Liver (tissue), 9 donors: ENCODE data around the gene SPATA2L. TPM values are rescaled to one million over a fixed set of nuclear protein-coding genes. Genes with fewer than 3 reads are reported as not detected.

Source experiments
- DNase-seq: peaks from one replicate; pipeline ENCODE4 v3.0.0-alpha.2; 2017; ENCODE audit warnings: low spot score
- H3K27ac ChIP-seq, 2 donors: one replicate each; pipeline ENCODE4 v1.7.0; 2013; ENCODE audit warnings: inconsistent platforms in 2 of 2, low read length in 2 of 2, control low read depth in 1 of 2, low read depth in 1 of 2, mild to moderate bottlenecking in 1 of 2
- H3K27me3 ChIP-seq, 4 donors: one replicate each; pipeline versions ENCODE4 v1.6.1 to v1.7.0; 2013; ENCODE audit warnings: low read length in 3 of 4, inconsistent platforms in 1 of 4, mild to moderate bottlenecking in 1 of 4, moderate library complexity in 1 of 4; ENCODE audit not compliant: control insufficient read depth in 4 of 4, insufficient read depth in 4 of 4
- H3K36me3 ChIP-seq, 4 donors: one replicate each; pipeline versions ENCODE4 v1.6.1 to v1.7.0; 2013; ENCODE audit warnings: low read length in 3 of 4, mild to moderate bottlenecking in 3 of 4, low read depth in 1 of 4, moderate library complexity in 1 of 4; ENCODE audit not compliant: control insufficient read depth in 4 of 4, insufficient read depth in 3 of 4
- H3K4me1 ChIP-seq, 4 donors: one replicate each; pipeline versions ENCODE4 v1.6.1 to v1.7.0; 2013; ENCODE audit warnings: low read length in 3 of 4, mild to moderate bottlenecking in 3 of 4, moderate library complexity in 1 of 4; ENCODE audit not compliant: control insufficient read depth in 4 of 4, insufficient read depth in 4 of 4
- H3K4me3 ChIP-seq, 3 donors: one replicate each; pipeline versions ENCODE4 v1.6.1 to v1.7.0; 2013; ENCODE audit warnings: low read length in 3 of 3, control low read depth in 1 of 3, low read depth in 1 of 3, mild to moderate bottlenecking in 1 of 3
- H3K9ac ChIP-seq, 2 donors: one replicate each; pipeline ENCODE4 v1.7.0; 2013; ENCODE audit warnings: low read length in 2 of 2, mild to moderate bottlenecking in 2 of 2, moderate library complexity in 2 of 2, control low read depth in 1 of 2, low read depth in 1 of 2
- H3K9me3 ChIP-seq, 4 donors: one replicate each; pipeline versions ENCODE4 v1.6.1 to v1.7.0; 2013; ENCODE audit warnings: low read length in 3 of 4; ENCODE audit not compliant: control insufficient read depth in 4 of 4
- EGR1 ChIP-seq, 2 donors: IDR thresholded peaks; 2 replicates each; pipeline ENCODE4 v1.6.1; 2016 to 2018; ENCODE audit warnings: antibody characterized with exemption in 2 of 2, low read depth in 2 of 2
- FOXA1 ChIP-seq: IDR thresholded peaks from 2 replicates; pipeline ENCODE4 v1.6.1; 2016; ENCODE audit warnings: antibody characterized with exemption
- GABPA ChIP-seq, 2 donors: IDR thresholded peaks in 1 of 2; conservative IDR thresholded peaks in 1 of 2; 2 replicates each; pipeline ENCODE4 v1.6.1; 2016; ENCODE audit warnings: antibody characterized with exemption in 2 of 2, mild to moderate bottlenecking in 1 of 2, moderate library complexity in 1 of 2
- HNF4A ChIP-seq, 2 donors: conservative IDR thresholded peaks; 2 replicates each; pipeline ENCODE4 v1.6.1; 2016; ENCODE audit warnings: antibody characterized with exemption in 2 of 2, mild to moderate bottlenecking in 2 of 2
- HNF4G ChIP-seq: IDR thresholded peaks from 2 replicates; pipeline ENCODE4 v1.6.1; 2016; ENCODE audit warnings: antibody characterized with exemption
- JUND ChIP-seq, 2 donors: IDR thresholded peaks; 2 replicates each; pipeline ENCODE4 v1.6.1; 2016; ENCODE audit warnings: antibody characterized with exemption in 2 of 2
- NR2F2 ChIP-seq: IDR thresholded peaks from 2 replicates; pipeline ENCODE4 v1.6.1; 2016; ENCODE audit warnings: antibody characterized with exemption
- RAD21 ChIP-seq, 2 donors: IDR thresholded peaks; 2 replicates each; pipeline ENCODE4 v1.6.1; 2016; ENCODE audit warnings: antibody characterized with exemption in 2 of 2, mild to moderate bottlenecking in 2 of 2
- RXRA ChIP-seq, 2 donors: IDR thresholded peaks; 2 replicates each; pipeline ENCODE4 v1.6.1; 2017 to 2018; ENCODE audit warnings: antibody characterized with exemption in 2 of 2, mild to moderate bottlenecking in 1 of 2
- SP1 ChIP-seq: IDR thresholded peaks from 2 replicates; pipeline ENCODE4 v1.6.1; 2018; ENCODE audit warnings: antibody characterized with exemption, mild to moderate bottlenecking
- YY1 ChIP-seq: IDR thresholded peaks from 2 replicates; pipeline ENCODE4 v1.6.1; 2016; ENCODE audit warnings: antibody characterized with exemption, mild to moderate bottlenecking
- WGBS: extraction: QIAGEN DNeasy Blood & Tissue Kit; methylation state at CpG from one replicate; pipeline ENCODE4 v1.1.7; 2013; 5-methylcytosine and 5-hydroxymethylcytosine counted together
- polyA plus RNA-seq, 2 donors: library from polyadenylated mRNA; stranded (reverse) in 1 of 2; unstranded in 1 of 2; fragments of 200-250 nt in 1 of 2; fragments of >200 nt in 1 of 2; fragmentation: Nextera tagmentation in 1 of 2; extraction: Ambion mirVana in 1 of 2; gene quantifications; one replicate each; pipeline versions ENCODE4 v1.2.1 to v1.2.3, GENCODE V29; 2013 to 2015
- total RNA-seq, 2 donors: library from RNA; depleted of rRNA; stranded (reverse); fragments of >200 nt; gene quantifications; one replicate each; pipeline ENCODE4 v1.2.3, GENCODE V29; 2014
- TF ChIP-seq, protein P1 (sequence below): IDR thresholded peaks from 2 replicates; pipeline ENCODE4 v1.6.1; 2016; ENCODE audit warnings: antibody characterized with exemption
- TF ChIP-seq, protein P2 (sequence below): IDR thresholded peaks from 2 replicates; pipeline ENCODE4 v1.6.1; 2016; ENCODE audit warnings: antibody characterized with exemption
- TF ChIP-seq, protein P3 (sequence below): fragments of 150-350 bp; IDR thresholded peaks from 2 replicates; pipeline ENCODE4 v1.5.1; 2017; ENCODE audit warnings: improper control_type of control experiment, low read depth, low read length; ENCODE audit not compliant: missing input control
- TF ChIP-seq, protein P4 (sequence below): IDR thresholded peaks from 2 replicates; pipeline ENCODE4 v1.6.1; 2016; ENCODE audit warnings: antibody characterized with exemption
- TF ChIP-seq, protein P5 (sequence below): IDR thresholded peaks from 2 replicates; pipeline ENCODE4 v1.6.1; 2016; ENCODE audit warnings: antibody characterized with exemption, mild to moderate bottlenecking
- donor health status: healthy.
- donor health status: healthy.
- donor health status: healthy.
- donor health status: healthy.
- donor health status: healthy.

Gene SPATA2L
- total and polyA plus RNA-seq, 4 donors = 4.6 to 11.3 (median 6.9) TPM

DNA sequence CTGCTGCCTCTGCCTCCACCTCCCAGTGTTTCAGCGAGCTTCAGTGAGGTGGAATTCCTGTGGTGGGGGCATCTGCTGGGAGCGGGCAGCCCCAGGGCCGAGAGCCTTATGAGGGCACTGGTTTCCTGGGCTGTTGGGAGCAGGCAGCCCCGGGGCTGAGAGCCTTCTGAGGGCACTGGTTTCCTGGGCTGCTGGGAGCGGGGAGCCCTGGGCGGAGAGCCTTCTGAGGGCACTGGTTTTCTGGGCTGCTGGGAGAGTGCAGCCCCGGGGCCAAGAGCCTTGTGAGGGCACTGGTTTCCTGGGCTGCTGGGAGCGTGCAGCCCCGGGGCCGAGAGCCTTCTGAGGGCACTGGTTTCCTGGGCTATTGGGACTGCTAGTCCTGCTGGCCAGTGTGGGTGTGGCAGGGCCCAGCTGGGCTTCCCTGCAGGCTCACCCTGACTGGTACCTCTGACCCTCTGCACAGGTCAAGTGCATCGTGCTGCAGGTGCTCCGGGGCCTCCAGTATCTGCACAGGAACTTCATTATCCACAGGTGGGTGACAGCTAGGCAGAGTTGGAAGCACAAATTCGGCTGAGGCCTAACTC is 9.4 kb downstream of the SPATA2L start (continued):
- TF ChIP-seq NR2F2 = no peak
- TF ChIP-seq HNF4A (conservative IDR thresholded peaks at IDR 0.05) = no peak
- TF ChIP-seq GABPA (IDR thresholded peaks at IDR 0.05 in 1 of 2, conservative IDR thresholded peaks at IDR 0.05 in 1 of 2) = no peak
- TF ChIP-seq, protein P1, sequence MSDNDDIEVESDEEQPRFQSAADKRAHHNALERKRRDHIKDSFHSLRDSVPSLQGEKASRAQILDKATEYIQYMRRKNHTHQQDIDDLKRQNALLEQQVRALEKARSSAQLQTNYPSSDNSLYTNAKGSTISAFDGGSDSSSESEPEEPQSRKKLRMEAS = no peak
- TF ChIP-seq HNF4G = no peak
- TF ChIP-seq, protein P2, sequence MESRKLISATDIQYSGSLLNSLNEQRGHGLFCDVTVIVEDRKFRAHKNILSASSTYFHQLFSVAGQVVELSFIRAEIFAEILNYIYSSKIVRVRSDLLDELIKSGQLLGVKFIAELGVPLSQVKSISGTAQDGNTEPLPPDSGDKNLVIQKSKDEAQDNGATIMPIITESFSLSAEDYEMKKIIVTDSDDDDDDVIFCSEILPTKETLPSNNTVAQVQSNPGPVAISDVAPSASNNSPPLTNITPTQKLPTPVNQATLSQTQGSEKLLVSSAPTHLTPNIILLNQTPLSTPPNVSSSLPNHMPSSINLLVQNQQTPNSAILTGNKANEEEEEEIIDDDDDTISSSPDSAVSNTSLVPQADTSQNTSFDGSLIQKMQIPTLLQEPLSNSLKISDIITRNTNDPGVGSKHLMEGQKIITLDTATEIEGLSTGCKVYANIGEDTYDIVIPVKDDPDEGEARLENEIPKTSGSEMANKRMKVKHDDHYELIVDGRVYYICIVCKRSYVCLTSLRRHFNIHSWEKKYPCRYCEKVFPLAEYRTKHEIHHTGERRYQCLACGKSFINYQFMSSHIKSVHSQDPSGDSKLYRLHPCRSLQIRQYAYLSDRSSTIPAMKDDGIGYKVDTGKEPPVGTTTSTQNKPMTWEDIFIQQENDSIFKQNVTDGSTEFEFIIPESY = no peak

DNA sequence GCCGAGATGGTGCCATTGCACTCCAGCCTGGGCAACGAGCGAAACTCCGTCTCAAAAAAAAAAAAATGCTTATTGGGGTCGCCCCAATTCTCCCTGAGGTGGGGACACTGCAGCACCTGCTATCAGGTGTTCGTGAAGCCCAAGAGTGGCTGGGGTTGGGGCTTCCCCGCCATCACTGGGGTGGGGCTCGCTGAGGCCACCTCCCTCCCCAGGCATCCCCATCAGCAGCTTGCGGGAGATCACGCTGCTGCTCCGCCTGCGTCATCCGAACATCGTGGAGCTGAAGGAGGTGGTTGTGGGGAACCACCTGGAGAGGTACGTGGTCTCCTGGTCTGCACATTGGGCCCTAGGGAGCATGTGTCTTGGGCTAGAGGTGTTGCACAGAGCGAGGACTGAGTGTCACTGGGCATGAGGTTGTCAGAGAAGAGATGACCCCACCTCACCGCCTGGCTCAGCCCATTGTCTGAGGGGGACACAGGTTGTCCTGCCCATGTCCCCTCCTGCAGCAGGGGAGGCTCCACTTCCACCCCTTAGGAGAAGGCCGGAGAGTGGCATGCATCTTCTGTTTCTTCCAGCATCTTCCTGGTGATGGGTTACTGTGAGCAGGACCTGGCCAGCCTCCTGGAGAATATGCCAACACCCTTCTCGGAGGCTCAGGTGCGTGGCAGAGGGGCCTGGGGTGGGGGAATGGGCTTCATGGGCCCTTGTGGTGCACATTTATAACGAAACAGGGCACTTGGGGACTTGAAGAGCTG is 10.1 kb downstream of the SPATA2L start:
- Histone ChIP-seq H3K4me1 (peaks cover 3 to 21% (median 14%) of the 10 kb centered on the region in 4 donors), H3K27me3 (no peaks in the 10 kb centered on the region), H3K9me3 (no peaks in the 10 kb centered on the region), H3K9ac (no peak overlapping the region), H3K36me3 (peaks cover 14 to 41% (median 22%) of the 10 kb centered on the region in 4 donors), H3K4me3 (no peak overlapping the region), H3K27ac (no peak overlapping the region)
- TF ChIP-seq EGR1 (IDR thresholded peaks at IDR 0.05; ENCODE audit: low read depth in 2 of 2) (no peak), GABPA (IDR thresholded peaks at IDR 0.05 in 1 of 2, conservative IDR thresholded peaks at IDR 0.05 in 1 of 2) (no peak), FOXA1 (no peak), NR2F2 (no peak)
- TF ChIP-seq, protein P1 = no peak
- TF ChIP-seq, protein P3, sequence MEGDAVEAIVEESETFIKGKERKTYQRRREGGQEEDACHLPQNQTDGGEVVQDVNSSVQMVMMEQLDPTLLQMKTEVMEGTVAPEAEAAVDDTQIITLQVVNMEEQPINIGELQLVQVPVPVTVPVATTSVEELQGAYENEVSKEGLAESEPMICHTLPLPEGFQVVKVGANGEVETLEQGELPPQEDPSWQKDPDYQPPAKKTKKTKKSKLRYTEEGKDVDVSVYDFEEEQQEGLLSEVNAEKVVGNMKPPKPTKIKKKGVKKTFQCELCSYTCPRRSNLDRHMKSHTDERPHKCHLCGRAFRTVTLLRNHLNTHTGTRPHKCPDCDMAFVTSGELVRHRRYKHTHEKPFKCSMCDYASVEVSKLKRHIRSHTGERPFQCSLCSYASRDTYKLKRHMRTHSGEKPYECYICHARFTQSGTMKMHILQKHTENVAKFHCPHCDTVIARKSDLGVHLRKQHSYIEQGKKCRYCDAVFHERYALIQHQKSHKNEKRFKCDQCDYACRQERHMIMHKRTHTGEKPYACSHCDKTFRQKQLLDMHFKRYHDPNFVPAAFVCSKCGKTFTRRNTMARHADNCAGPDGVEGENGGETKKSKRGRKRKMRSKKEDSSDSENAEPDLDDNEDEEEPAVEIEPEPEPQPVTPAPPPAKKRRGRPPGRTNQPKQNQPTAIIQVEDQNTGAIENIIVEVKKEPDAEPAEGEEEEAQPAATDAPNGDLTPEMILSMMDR = no peak
- DNase-seq = no peak
- 96% methylated on average over 21 of the region's 21 CpGs for WGBS

DNA sequence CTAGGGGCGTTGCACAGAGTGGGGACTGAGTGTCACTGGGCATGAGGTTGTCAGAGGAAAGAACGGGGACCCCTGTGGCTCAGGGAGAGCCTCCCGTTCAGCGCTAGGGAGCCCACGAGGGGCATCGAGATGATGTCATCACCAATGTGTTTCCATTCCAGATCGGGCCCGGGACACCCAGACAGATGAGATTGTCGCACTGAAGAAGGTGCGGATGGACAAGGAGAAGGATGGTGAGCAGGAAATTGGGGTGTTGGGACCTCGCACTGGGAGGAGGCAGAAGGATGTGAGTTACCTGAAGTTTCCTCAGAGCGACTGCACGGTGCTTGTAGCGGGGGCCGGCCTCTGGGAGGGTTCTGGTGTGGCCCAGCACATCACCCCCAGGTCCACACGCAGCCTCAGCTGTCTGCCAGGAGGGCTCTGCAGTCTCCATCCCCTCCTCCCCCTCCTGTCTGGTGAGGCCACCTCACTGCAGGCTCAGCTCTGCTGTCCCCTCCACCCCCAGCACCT is 11.1 kb downstream of the SPATA2L start:
- 96% methylated on average over 16 of the region's 16 CpGs for WGBS
- Histone ChIP-seq H3K27me3 (no peaks in the 10 kb centered on the region), H3K36me3 (peaks cover 14 to 35% (median 18%) of the 10 kb centered on the region in 4 donors), H3K9me3 (no peaks in the 10 kb centered on the region), H3K4me1 (peaks cover 5 to 28% (median 21%) of the 10 kb centered on the region in 4 donors), H3K4me3 (no peak overlapping the region), H3K27ac (no peak overlapping the region), H3K9ac (no peak overlapping the region)
- DNase-seq = no peak
- TF ChIP-seq JUND (IDR thresholded peaks at IDR 0.05) = no peak
- no peak for TF ChIP-seq GABPA (IDR thresholded peaks at IDR 0.05 in 1 of 2, conservative IDR thresholded peaks at IDR 0.05 in 1 of 2)
- no peak for TF ChIP-seq NR2F2
- no peak for TF ChIP-seq SP1
- TF ChIP-seq, protein P1 = no peak
- TF ChIP-seq, protein P4, sequence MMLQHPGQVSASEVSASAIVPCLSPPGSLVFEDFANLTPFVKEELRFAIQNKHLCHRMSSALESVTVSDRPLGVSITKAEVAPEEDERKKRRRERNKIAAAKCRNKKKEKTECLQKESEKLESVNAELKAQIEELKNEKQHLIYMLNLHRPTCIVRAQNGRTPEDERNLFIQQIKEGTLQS = no peak
- TF ChIP-seq, protein P2 = no peak
- no peak for TF ChIP-seq RXRA (IDR thresholded peaks at IDR 0.05)
- TF ChIP-seq HNF4A (conservative IDR thresholded peaks at IDR 0.05) = no peak
- TF ChIP-seq FOXA1 = no peak
- no peak for TF ChIP-seq RAD21 (IDR thresholded peaks at IDR 0.05)
- TF ChIP-seq, protein P5, sequence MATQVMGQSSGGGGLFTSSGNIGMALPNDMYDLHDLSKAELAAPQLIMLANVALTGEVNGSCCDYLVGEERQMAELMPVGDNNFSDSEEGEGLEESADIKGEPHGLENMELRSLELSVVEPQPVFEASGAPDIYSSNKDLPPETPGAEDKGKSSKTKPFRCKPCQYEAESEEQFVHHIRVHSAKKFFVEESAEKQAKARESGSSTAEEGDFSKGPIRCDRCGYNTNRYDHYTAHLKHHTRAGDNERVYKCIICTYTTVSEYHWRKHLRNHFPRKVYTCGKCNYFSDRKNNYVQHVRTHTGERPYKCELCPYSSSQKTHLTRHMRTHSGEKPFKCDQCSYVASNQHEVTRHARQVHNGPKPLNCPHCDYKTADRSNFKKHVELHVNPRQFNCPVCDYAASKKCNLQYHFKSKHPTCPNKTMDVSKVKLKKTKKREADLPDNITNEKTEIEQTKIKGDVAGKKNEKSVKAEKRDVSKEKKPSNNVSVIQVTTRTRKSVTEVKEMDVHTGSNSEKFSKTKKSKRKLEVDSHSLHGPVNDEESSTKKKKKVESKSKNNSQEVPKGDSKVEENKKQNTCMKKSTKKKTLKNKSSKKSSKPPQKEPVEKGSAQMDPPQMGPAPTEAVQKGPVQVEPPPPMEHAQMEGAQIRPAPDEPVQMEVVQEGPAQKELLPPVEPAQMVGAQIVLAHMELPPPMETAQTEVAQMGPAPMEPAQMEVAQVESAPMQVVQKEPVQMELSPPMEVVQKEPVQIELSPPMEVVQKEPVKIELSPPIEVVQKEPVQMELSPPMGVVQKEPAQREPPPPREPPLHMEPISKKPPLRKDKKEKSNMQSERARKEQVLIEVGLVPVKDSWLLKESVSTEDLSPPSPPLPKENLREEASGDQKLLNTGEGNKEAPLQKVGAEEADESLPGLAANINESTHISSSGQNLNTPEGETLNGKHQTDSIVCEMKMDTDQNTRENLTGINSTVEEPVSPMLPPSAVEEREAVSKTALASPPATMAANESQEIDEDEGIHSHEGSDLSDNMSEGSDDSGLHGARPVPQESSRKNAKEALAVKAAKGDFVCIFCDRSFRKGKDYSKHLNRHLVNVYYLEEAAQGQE = no peak
- no peak for TF ChIP-seq YY1
- no peak for TF ChIP-seq HNF4G
